ENCODE data around the gene FOXP1. TPM values are rescaled to one million over a fixed set of nuclear protein-coding genes. Genes with fewer than 3 reads are reported as not detected.

Gene FOXP1
- total RNA-seq, 4 donors from 2014 or later: 54.2 to 152 (median 129) TPM

DNA sequence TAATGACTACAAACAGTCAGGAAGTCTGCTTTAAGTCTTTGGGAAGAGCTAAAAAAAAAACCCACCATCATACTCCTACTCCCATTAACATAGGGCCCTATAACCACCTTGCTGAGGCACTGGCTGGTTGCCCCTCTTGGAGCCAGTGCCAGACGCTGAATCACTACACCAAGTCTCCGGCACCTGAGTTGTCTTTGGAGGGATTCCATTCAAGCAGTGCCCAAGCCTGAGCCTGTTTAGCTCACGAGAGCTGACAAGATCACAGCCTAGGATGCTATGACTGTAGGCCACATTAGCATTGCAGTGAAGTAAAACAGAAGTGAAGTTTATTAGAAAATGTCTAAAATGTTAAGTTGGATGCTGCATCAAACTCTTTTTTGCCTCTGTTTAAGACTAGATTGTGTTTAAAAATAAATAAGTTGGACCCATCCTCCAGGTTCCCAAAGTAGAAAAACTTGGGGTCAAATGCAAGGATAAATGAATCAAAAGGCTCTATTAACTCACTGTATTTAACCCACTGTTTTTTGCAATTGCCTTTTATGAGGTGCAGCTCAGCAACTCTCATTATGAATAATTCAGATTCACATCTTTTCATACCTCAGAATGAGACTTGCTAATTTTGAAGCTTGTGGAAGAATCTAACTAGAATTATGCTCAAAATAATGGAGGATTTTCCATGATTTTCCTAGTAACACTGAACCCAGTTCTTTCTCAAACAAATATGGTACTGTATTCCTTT, 461.9 kb downstream of the FOXP1 start:
- no peak for TF ChIP-seq POLR2A (IDR thresholded peaks at IDR 0.05)
- TF ChIP-seq, protein P1, sequence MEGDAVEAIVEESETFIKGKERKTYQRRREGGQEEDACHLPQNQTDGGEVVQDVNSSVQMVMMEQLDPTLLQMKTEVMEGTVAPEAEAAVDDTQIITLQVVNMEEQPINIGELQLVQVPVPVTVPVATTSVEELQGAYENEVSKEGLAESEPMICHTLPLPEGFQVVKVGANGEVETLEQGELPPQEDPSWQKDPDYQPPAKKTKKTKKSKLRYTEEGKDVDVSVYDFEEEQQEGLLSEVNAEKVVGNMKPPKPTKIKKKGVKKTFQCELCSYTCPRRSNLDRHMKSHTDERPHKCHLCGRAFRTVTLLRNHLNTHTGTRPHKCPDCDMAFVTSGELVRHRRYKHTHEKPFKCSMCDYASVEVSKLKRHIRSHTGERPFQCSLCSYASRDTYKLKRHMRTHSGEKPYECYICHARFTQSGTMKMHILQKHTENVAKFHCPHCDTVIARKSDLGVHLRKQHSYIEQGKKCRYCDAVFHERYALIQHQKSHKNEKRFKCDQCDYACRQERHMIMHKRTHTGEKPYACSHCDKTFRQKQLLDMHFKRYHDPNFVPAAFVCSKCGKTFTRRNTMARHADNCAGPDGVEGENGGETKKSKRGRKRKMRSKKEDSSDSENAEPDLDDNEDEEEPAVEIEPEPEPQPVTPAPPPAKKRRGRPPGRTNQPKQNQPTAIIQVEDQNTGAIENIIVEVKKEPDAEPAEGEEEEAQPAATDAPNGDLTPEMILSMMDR (IDR thresholded peaks at IDR 0.05): no peak
- Histone ChIP-seq H3K36me3 (no peaks in the 10 kb centered on the region), H3K4me1 (peaks cover 0 to 4% of the 10 kb centered on the region in 2 donors), H3K27ac (no peak overlapping the region), H3K27me3 (no peaks in the 10 kb centered on the region), H3K9me3 (no peaks in the 10 kb centered on the region), H3K4me3 (no peak overlapping the region)
- intact Hi-C loops (cut with DNase I; ENCODE audit: low total_unique reads): no loop called here
- no peak for DNase-seq

DNA sequence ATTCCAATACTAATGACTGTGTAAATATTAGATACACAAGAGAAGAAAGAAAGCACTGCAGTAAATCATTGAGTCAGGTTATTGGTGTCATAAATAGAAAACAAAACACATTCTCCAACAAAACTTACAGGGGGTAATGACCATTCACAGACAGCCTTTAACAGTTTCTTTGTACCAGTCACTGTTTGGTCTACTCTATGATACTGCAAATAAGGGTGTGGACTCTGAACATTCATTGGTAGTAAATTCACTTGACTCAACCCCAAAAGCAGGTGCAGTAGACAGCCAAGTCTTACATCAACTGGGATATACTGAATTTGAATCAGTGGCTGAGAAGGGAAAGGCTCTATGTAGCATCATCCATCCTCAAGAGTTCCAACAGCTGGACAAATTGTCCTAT, 463.5 kb downstream of the FOXP1 start:
- DNase-seq: no peak
- H3K36me3 ChIP-seq: no peaks in the 10 kb centered on the region
- H3K4me3 ChIP-seq: no peak overlapping the region
- peaks cover 0 to 4% of the 10 kb centered on the region in 2 donors for H3K4me1 ChIP-seq
- H3K27me3 ChIP-seq: no peaks in the 10 kb centered on the region
- TF ChIP-seq, protein P1 (IDR thresholded peaks at IDR 0.05): no peak
- TF ChIP-seq POLR2A (IDR thresholded peaks at IDR 0.05): no peak
- no peak overlapping the region for H3K27ac ChIP-seq
- intact Hi-C loops (cut with DNase I; ENCODE audit: low total_unique reads): no loop called here
- H3K9me3 ChIP-seq: no peaks in the 10 kb centered on the region

DNA sequence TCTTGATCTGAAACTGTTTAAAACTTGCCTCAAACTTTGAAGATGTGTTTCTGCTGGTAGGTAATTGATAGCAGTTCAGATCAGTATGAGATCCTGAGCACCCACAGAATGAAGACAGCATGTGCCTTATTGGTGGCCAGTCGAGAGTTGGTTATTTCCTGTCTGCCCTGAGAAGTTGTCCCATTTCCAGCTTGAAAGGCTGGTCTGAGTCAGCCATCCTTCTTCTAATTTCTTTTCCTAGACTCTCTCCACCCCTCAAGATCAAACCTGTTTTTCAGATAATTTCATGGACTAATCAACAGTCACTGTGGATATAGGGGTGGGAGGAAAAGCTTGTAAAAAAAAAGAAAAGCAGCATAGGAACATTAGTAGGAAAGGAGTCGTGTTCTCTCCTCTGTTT, 464.4 kb downstream of the FOXP1 start:
- H3K4me3 ChIP-seq: no peak overlapping the region
- intact Hi-C loops (cut with DNase I; ENCODE audit: low total_unique reads): no loop called here
- H3K4me1 ChIP-seq: peaks cover 0 to 4% of the 10 kb centered on the region in 2 donors
- TF ChIP-seq, protein P1 (IDR thresholded peaks at IDR 0.05): no peak
- TF ChIP-seq POLR2A (IDR thresholded peaks at IDR 0.05): no peak
- no peaks in the 10 kb centered on the region for H3K36me3 ChIP-seq
- no peaks in the 10 kb centered on the region for H3K27me3 ChIP-seq
- DNase-seq: no peak
- no peak overlapping the region for H3K27ac ChIP-seq
- H3K9me3 ChIP-seq: no peaks in the 10 kb centered on the region

DNA sequence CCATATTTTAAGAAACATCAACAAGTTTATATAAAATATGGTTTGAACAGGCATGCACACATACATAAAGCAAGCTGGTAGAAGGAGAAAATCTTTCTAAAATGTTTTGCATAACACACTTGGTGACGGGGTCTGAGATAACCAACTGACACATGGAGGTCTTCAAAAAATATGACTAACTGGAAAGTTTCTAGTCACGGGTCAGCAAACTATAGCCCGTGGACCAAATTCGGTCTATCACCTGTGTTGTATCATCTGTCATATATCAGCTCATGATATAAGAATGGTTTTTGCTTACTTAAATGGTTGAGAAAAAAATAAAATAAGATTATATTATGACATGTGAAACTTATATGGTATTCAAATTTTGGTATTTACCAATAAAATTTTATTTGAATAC, 465.1 kb downstream of the FOXP1 start:
- H3K4me3 ChIP-seq: no peak overlapping the region
- no peaks in the 10 kb centered on the region for H3K27me3 ChIP-seq
- TF ChIP-seq POLR2A (IDR thresholded peaks at IDR 0.05): no peak
- TF ChIP-seq, protein P1 (IDR thresholded peaks at IDR 0.05): no peak
- H3K36me3 ChIP-seq: no peaks in the 10 kb centered on the region
- no peak overlapping the region for H3K27ac ChIP-seq
- H3K4me1 ChIP-seq: peaks cover 0 to 4% of the 10 kb centered on the region in 2 donors
- no peak for DNase-seq
- intact Hi-C loops (cut with DNase I; ENCODE audit: low total_unique reads): no loop called here
- H3K9me3 ChIP-seq: no peaks in the 10 kb centered on the region

DNA sequence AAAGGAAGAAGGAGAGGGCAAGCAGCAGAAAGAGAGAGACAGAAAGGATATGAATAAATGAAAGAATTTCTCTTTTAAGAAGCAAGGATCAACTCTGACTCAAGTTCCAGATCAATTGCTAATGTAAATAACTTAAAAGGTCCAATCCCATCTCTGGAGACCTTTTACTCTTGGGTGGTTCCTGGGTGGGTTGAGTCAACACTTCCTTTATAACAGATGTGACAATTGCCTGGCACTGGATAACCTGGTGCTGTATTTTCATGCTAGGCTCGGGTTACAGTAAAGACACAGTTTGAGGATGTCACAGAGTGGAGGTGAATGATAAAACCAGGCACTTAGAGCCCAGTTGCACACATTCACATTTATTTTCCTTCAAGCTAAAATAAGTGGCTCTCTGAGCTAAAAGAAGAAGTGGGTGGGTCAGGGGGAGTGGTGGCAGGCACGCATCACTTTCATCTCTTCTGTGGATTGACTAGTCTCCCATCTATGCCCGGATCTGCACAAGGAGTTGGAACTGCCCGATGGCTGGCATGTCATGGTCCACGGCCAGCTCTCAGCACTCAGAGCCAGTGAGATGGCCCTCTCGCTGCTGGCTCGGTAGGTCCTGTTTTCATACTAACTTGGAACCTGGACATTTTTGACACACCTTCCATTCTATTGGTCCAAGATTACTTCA, 465.8 kb downstream of the FOXP1 start:
- no peak overlapping the region for H3K27ac ChIP-seq
- no peaks in the 10 kb centered on the region for H3K36me3 ChIP-seq
- no peak for DNase-seq
- H3K4me3 ChIP-seq: no peak overlapping the region
- peaks cover 0 to 4% of the 10 kb centered on the region in 2 donors for H3K4me1 ChIP-seq
- TF ChIP-seq, protein P1 (IDR thresholded peaks at IDR 0.05): no peak
- no peak for TF ChIP-seq POLR2A (IDR thresholded peaks at IDR 0.05)
- H3K9me3 ChIP-seq: no peaks in the 10 kb centered on the region
- intact Hi-C loops (cut with DNase I; ENCODE audit: low total_unique reads): no loop called here
- H3K27me3 ChIP-seq: no peaks in the 10 kb centered on the region

Data from uterus (tissue), 4 donors.